ENCODE results near the gene NEMP1.

DNA sequence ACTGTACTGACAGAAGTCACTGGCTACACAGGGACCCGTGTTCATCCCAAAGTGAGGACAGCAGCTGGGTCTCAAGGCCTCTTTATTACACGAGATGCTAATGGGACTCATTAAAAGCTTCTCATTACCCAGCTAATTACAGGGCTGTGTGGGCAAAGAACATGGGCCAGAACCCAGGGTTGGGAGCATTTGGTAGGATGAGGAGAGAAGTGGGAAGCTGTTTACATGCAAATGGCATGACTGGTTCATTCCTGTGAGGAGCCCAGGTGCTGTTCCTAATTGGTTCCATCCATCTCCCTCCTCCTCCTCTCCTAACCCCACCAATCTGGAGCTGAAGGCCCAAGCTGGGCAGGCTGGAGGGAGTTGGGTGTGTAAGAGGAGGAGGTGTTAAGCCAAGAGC, 53.4 kb downstream of the NEMP1 start:
- TF ChIP-seq CTCF (IDR thresholded peaks at IDR 0.05) = no peak
- no peak for TF ChIP-seq POLR2A (IDR thresholded peaks at IDR 0.05)
